Fibroblast of skin of back (primary cell): ENCODE measurements around the gene TNIK.
"Not testable (repeated sequence)": the region's sequence is repeated elsewhere in the genome, so short reads cannot be mapped to it uniquely, and the experiment has no call there.

Experiments
- DNase-seq: peaks from one replicate; pipeline ENCODE4 v3.0.0-alpha.2; 2013

Gene TNIK

DNA sequence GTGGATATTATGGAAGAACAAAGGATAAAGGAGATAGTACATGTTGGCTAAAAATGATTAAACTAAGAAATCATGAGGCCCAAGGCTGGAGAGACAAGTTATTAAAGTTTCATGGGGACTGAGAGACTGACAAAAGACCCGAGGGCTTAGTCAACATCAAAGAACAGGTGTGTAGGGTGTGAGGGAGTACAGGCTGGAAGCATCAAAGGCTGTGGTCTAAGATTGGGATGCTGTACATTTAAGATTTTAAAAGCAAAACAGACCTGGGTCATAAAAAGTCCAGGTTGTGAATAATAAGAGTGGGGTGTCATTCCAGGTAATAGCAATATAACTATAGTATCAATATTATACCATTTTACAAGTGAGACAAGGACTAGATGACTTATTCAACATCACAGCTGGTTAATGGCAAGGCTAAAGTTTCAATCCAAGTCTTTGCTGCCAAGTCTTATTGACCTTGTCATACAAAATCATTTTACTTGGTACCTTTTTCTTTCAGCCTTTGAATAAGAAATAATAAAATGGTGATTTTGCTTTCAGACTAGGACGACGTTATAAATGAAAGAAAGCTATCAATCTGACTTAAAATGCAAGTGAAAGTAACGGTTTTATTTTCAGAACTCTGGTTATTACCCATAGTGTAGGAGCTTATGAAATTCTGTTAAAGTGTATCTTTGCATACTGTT is 211.6 kb downstream of the TNIK start:
- no peak for DNase-seq

DNA sequence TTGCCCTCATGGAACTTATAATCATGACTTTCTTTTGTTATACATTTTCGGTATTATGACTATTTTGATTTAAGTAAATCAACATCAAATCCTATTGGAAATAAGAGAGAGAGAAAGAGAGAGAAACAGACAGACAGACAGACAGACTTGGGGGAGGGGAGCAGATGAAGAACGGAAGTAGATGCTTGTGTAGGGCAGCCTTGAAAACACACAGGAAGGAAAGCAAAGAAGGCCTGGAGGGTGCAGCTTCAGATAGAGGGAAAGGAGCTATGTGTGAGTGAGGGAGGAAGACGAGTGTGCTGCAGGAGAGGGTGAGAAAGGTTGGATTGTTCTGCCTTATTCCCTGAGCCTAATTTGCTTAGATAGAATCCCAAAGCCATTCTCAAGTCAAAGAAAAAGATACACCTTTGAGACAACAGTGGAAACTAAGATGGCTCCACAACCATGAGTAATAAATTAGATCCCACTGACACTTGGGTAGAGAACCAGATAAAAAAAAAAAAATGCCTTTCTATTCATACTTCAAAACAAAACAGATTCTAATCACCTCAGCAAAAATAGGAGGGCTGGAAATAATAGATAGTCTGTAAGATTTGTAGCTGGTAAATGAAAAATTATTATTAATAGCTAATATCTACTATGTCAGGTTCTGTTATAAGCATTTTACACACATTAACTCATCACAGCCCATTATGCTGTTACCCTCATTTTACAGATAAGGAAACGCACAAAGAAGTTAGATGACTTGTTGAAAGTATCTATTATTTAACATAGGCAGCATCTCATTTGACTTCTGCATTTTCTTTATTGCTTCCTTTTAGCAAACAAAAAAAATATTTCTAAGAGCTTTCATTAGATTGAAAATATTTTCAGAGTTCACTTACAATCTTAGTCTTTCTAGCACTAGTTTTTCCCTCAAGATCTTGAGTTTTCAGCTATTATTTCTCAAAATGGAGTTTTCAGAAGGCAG is 214.1 kb downstream of the TNIK start:
- no peak for DNase-seq

DNA sequence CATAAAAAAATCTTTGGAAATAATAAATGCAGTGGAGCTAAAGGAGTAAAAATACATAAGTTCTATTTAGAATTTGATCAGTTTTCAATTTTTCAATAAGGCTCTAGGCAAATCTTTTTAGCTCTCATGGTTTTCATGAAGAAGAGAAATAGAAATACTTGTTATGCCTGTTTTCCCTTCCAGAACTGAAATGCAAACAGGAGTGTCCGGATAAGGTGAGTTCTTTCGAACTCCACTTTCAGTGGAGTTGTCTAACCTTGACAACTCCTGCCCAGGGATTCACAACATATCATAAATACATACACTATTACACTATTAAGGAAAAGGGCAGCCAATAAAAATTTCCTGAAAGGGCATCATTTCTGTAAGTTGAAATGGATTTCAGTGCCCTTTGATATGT is 217.3 kb downstream of the TNIK start:
- no peak for DNase-seq

DNA sequence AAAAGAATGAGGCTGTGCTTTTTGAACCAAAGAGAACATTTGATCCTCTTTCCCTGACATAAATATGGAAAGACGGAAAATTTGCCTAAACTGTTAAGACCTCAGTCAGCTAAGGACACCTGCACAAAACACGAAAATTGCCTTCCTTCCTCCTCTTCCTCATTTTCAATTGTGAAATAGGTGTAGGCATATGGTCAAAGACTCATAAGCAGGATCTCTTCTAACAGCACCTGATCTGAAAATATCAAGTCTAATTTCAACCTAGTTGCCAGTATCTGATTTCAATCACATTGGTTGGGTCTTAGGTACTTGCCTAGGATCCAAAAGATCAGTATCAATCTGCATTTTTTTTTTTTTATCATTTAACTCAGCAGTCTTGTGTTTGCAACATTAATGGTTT is 218.0 kb downstream of the TNIK start:
- DNase-seq: no peak

DNA sequence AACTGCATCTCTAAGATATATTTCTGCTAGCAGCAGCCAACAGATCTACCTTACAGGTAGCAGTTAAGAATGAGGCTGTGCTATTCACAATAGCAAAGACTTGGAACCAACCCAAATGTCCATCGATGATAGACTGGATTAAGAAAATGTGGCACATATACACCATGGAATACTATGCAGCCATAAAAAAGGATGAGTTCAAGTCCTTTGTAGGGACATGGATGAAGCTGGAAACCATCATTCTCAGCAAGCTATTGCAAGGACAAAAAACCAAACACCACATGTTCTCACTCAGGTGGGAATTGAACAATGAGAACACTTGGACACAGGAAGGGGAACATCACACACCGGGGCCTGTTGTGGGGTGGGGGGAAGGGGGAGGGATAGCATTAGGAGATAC is 218.6 kb downstream of the TNIK start:
- not testable (repeated sequence) for DNase-seq

DNA sequence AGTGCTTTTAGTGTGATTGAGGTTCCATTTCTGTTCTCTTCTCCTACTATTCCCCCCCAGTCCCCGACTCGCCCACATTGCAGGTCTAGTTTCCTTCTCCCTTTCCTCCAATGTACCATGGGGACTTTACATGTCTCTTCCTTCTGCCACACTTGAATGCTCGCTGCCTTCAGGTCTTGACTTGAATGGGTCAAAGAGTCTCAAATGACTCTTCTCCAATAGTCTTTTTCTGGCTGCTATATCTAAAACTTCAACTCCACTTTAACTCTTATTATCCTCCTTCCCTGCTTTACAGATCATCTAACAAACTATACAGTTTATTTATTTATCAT is 219.7 kb downstream of the TNIK start:
- no peak for DNase-seq

DNA sequence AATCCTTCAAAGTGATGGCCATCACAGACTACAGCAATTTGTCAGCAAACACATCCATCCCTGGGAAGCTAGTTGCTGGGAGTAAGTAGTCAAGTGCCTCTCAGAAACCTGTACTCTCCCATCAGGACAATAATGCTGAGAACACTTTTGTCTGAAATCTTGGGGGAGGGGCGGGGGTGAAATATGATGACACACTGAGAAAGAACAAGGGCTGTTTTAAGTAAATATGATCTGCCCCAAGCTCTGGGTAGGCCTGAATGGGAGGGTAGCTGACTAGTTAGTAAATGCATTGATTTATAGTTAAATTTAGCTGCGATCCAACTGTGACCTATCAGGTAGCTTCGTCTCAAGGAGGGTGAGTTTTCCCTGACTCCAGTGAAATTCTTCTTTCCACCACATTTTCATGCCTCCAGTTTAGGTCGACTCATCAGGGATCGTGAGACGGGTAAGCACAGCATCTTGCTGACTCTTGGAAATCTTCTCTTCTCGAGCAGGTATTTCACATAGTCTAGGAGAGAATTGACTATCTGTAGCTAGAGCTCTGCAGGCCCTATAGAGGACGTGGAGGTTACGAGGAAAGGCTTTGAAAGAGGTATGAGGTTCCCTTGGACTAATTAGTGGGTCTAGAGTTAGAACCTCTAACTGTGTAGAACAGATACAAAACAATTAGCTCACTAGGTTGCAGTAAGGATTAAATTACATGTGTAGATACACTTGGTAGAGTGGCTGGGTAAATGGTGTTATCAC is 220.3 kb downstream of the TNIK start:
- DNase-seq: no peak

DNA sequence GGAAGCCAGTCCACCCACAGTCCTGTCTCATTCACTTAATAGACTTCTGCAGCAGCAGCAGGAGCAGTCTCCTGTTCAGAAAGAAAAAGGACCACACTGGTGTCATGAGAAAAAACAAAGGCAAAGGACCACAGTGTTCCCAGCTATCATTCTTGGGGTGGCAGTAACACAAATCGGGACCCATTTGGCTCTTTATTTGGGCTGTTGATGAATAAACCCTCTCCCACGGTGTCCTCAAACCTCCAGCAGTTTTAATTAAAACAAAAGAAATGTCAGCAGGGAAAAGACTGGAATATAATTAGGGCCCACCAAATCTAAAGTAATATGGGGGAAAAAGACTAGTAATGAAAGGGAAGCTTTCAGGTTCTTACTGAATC is 223.2 kb downstream of the TNIK start:
- DNase-seq: no peak

DNA sequence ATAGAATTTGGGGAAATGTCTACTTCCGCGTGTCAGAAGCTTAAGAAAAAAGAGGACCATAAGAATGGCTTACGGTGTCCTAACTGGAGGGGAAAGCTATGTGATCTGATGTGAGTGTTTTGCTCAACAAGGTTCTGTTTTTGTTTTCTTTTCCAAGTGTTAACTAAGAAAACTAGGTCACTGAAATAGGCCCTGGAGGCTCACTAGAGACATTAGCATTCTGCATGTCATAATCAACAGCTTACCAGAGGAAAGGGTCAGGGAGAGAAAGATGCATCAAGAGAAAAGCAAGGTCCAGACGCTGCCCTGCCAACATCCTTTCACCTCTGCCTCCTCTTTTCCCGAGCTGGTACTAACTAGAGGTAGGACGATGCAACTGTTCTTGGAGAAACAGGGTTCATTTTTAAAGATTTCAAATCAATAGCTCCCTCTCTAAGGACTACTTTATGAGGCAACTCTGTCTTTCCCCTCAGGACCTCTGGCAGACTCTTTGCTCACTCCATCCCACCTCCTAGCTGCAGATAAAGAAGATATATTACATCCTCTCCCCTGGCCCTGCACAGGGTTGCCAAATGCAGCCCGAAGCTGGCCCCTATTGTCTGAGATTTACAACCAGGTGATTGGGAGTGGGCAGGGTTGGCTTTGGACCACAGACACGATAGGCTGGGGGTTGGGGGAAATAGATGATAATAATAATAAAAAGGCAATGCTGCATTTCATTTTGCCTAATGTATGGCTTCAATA is 223.8 kb downstream of the TNIK start:
- no peak for DNase-seq

DNA sequence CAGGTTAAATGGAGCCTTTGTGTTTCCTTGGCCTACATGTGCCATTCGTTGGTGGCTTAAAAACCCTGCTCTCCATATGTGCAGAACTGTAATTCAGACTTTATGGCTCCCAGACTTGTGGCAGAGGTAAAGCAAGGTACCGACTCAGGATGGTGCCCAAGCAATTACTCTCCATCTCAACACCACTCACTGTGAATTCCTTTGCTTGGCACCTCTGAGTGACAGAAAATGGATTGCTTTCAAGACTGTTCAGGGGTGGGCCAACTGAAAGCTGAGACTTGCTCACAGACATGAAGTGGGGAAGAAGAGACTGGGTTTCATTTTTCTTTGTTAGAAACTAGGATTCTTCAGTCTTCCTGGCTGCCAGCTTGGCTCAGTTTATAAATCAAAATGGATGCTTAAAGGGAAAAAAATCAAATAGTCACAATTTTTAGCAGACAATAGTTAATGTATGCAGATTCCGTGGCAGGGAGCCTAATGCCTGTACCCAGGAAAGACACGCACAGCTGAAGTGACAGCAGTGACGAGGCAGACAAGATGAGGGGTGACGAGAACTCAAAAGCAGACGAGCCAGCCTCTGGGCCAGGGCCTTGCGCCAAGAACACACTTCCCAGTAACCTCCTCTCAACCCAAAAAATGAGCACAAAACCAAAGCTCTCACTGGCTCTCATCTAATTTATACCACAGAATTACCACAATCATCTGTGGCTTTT is 225.8 kb downstream of the TNIK start:
- no peak for DNase-seq

DNA sequence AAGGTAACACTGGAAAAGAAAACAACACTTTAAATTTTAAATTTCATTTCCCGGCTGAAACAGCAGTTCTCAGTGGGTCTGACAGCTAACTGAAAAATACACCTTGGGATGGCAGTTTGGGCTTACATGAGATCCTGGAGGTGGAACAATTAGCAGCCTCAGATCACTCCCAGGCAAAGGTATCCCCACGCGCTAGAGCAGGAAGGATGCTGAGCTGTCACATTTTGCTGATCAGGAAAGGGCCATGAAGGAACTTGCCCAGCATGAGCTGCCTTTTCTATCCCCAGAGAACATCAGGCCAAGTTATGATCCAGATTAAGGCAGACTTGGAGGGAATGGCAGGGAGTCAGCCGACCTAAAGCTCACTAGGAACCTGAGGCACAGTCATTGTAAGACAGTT is 228.8 kb downstream of the TNIK start:
- DNase-seq: no peak

DNA sequence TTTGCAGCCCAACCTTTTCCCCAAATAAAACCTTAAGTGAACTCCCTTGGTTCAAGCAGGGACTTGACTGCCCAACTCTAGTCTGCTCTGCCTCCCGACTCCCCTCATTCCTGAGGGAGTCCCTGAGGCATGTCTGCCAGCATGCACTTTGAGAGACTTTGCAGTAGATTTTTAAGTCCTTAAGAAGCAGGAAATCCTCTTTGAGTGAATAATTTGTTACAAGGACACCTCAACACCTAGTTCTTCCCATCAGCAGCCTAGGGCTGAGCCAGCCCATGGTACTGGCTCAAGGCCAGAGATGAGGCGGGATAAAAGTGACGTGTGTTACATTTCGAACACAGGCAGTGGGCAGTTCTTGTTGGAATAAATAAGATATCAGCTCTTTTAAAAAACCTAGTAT is 229.3 kb downstream of the TNIK start:
- DNase-seq: no peak

DNA sequence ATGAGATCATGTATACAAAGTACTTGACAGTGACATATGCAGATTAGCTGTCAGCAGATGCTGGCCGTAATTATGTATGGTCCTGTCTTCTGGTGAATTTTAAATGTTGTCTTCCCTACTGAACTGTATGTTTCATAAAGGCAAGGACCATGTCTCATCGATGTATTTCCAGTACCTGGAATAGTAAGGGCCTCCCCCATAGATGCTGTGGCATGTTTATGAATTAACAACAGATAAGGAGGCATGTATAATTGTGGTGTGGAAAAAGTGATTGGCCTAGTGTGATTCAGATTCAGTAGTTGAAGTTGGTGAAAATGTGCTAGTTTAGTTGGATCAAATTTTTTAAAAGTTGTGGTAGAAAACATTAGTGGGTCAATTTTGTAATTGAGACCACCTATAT is 231.0 kb downstream of the TNIK start:
- DNase-seq: no peak

DNA sequence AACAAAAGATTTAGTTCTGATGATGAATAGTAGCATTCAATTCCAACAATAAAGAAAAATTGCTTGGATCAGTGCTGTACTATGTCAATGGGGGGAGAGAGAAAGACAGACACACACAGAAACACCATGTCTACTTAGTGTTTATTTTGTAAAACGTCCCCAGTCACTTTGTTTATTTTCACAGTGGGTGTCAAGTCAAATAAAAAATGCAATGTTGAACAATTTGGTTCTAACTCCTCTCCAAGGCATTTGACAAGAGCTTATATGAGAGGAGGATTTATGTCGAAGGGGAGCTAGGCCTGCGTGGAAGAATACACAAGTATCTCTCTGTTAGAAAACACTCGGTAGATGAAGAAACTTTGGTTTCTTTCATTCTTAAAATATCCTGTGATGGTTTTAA is 232.0 kb downstream of the TNIK start:
- no peak for DNase-seq

DNA sequence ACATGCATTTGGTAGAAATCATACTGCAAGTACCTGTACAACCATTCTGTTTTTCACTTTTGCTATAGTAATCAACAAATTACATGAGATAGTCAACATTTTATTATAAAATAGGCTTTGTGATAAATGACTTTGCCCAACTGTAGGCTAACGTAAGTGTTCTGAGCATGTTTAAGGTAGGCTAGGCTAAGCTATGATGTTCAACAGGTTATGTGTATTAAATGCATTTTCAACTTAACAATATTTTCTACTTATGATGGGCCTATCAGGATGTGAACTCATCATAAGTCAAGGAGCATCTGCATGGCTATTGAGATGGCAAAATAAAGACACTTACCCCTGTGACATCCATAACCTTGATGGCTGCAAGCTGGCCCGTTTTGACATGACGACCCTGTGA is 232.4 kb downstream of the TNIK start:
- no peak for DNase-seq

DNA sequence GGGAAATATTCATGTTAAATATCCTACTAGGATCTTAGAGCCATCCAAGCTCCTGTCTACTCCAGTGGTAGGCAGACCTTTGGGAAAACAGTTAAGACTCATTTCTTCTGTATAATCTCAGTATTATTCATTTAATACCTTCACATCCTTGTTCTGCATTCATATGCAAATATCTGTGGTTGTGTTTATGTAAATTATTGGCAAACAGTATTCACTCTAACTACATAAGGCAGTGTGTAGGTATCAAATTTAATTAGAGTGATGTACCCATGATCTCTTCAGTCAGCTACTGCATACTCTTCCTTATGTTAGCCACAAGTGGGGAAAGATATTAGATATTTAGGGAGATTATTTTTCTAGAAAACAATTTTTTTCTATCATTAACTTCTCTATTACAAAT is 232.8 kb downstream of the TNIK start:
- no peak for DNase-seq

DNA sequence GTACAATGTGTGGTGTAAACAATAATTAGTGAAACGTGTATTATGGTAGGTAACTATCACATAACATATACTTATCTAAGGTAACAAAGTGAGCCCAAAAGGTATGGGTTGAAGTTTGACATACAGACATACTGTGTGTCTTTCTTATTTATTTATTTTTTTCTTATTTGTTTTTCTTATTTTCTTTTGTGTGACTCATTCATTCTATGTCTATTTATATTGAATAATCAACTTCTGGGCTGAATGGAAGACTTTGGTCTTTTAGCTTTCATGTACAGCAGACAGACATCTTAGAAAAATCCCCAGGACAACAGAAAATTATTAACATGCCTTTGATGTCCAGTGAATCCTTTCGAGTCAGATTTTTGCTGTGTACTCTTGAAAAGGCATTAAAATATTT is 233.4 kb downstream of the TNIK start:
- DNase-seq: no peak

DNA sequence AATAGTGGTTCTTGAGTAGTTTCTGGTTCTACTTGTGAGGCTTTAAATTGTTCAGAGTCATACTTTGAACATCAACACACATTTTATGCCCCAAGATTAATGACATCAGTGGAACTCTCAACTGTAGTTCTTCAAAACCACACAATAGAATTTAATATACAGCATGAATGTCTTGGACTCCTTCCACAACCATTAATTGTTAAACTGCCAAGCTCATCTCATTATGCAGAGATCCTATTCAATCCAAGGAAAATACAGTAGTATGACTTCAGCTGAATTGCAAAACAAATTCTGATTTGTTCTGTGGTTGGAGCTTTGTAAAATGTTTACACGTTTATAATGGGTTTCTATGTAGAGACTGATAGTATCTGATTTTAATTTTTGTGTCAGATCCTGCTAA is 234.5 kb downstream of the TNIK start:
- peak; percentile 5 for DNase-seq

DNA sequence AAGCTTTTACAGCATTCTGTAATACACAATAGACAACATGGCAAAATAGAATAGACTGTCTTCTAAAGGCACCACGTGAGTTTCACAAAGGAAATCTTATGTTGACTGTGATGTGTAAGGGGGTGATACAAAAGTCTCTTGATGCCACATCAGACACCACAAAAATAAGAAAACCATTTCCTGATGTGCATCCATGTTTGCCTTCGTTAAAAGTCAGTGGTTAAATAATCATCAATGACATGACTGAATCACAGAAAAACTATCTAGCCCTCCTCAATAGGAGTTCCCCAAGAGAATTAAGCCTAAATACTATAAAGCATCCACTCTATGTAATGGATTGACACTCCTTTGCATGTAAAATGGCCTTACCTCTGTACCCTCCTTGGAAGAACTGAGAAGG is 235.0 kb downstream of the TNIK start:
- DNase-seq: no peak

DNA sequence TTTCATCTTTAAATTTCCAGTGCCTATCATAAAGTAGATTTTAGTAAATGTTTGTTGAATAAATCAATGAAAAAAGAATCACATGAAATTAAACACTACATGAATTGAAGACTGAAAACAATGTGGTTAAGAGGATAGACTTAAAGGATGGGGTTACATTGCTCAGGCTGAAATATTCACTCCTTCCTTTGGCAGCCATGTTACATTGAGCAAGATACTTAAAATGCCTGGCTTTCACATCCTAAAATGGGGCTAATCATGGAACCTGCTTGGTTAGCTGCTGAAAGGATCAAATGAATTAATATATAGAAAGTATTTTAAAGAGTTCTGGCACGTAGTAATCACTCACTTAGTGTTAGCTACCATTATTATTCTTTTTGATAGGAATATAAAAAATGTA is 236.8 kb downstream of the TNIK start:
- no peak for DNase-seq

DNA sequence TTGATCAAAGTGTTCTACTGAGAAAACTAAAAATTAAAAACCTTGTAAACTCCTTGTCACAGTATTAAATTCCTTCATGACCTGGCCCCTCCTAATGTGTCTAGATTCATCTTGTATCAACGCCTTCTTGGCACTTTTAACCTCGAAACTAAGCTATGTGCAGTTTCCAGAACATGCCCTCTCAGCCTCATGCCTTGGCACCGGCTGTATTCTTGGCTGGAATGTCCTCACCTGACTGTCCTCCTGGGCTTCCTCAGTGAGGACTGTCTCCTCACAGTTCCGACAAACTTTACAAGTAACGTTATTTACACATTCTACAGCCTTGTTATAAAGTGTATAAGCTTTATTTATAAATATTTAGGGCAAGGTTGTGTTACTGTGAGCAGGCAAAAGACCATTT is 237.2 kb downstream of the TNIK start:
- no peak for DNase-seq

DNA sequence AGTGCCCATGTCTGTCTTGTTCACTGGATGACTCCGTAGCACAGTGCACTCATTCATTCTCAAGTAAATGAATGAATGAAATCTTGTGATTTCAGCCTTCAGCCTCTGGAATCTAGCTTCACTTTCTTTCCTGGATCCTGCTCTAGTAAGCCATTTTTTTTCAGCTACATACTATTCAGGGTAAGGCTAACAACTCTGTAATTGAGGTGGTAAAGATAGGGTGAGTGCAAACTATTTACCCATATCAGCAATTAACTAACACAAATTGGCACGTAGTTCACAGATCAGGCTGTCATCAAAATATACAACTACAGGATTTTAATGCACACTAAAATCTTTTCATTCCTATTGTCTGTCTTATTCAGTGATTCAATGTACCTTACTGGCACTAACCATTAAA is 238.6 kb downstream of the TNIK start:
- DNase-seq: no peak
